Stimulated activated naive CD4-positive, alpha-beta T cell treated with Interleukin-2 at 50 U/mL for 16 hours (primary cell): Measurements from ENCODE around the gene C5orf58.
"Not testable (repeated sequence)": the region's sequence is repeated elsewhere in the genome, so short reads cannot be mapped to it uniquely, and the experiment has no call there.

Experiments used
- DNase-seq: peaks from one replicate; lab custom pipeline; 2025; lab: John Stamatoyannopoulos, UW

C5orf58 gene

GRCh38 chr5:170223906-170224305 is 8.9 kb upstream of the C5orf58 start:
- no peak for DNase-seq

- DNase-seq: peak; percentile 66
Measured at GRCh38 chr5:170225326-170226128, 7.3 kb upstream of the C5orf58 start.

- DNase-seq: no peak
Measured at GRCh38 chr5:170226129-170226615, 6.6 kb upstream of the C5orf58 start.

- DNase-seq: no peak
Measured at GRCh38 chr5:170226661-170227060, 6.1 kb upstream of the C5orf58 start.

- no peak for DNase-seq
Measured at GRCh38 chr5:170228762-170229435, 3.9 kb upstream of the C5orf58 start.

GRCh38 chr5:170233358-170233892 is 640 bp downstream of the C5orf58 start:
- no peak for DNase-seq

GRCh38 chr5:170235876-170236864 is 3.4 kb downstream of the C5orf58 start:
- no peak for DNase-seq

- DNase-seq: no peak
Measured at GRCh38 chr5:170238456-170239196, 5.8 kb downstream of the C5orf58 start.

- DNase-seq: not testable (repeated sequence)
Measured at GRCh38 chr5:170245436-170245835, 12.7 kb downstream of the C5orf58 start.

- DNase-seq: no peak
Measured at GRCh38 chr5:170246126-170246870, 13.5 kb downstream of the C5orf58 start.

- no peak for DNase-seq
Measured at GRCh38 chr5:170247363-170247762, 14.6 kb downstream of the C5orf58 start.

- no peak for DNase-seq
Measured at GRCh38 chr5:170248172-170248930, 15.6 kb downstream of the C5orf58 start.

- not testable (repeated sequence) for DNase-seq
Measured at GRCh38 chr5:170248931-170249227, 16.1 kb downstream of the C5orf58 start.

GRCh38 chr5:170249355-170249754 is 16.6 kb downstream of the C5orf58 start:
- DNase-seq: no peak

- no peak for DNase-seq
Measured at GRCh38 chr5:170250810-170251317, 18.1 kb downstream of the C5orf58 start.

- no peak for DNase-seq
Measured at GRCh38 chr5:170251462-170251861, 18.7 kb downstream of the C5orf58 start.

GRCh38 chr5:170252109-170252508 is 19.3 kb downstream of the C5orf58 start:
- no peak for DNase-seq

GRCh38 chr5:170252720-170253350 is 20.1 kb downstream of the C5orf58 start:
- DNase-seq: no peak

- DNase-seq: peak; percentile 70
Measured at GRCh38 chr5:170254056-170254455, 21.3 kb downstream of the C5orf58 start.
